Activated naive CD4-positive, alpha-beta T cell treated with anti-CD3 and anti-CD28 coated beads, Interleukin-2, amount 50 U/mL, for 72 hours (primary cell): ENCODE results near the gene NMNAT2. TPM values are rescaled to one million over a fixed set of nuclear protein-coding genes. Genes with fewer than 3 reads are reported as not detected.

ENCODE experiments used
- ATAC-seq, 2 donors: fragments of 150-1000 bp; cut with Tn5 transposase; 2 replicates each; pipeline ENCODE4 v1.10.0; 2021; ENCODE audit warnings: mild to moderate bottlenecking in 2 of 2, moderate library complexity in 2 of 2
- DNase-seq, 2 donors: peaks; one replicate each; pipeline ENCODE4 v3.0.0; 2021 to 2022; ENCODE audit warnings: low spot score in 2 of 2
- H3K27ac Mint-ChIP-seq, 2 donors: one replicate each; pipeline ENCODE4 v1.8.0; 2022; ENCODE audit warnings: mild to moderate bottlenecking in 2 of 2, mixed read lengths in 2 of 2
- H3K36me3 Mint-ChIP-seq, 2 donors: one replicate each; pipeline ENCODE4 v1.8.0; 2022; ENCODE audit warnings: mixed read lengths in 2 of 2
- H3K9me3 Mint-ChIP-seq, 2 donors: one replicate each; pipeline ENCODE4 v1.8.0; 2022; ENCODE audit warnings: mixed read lengths in 2 of 2
- total RNA-seq, 2 donors: library from RNA; stranded (reverse); gene quantifications; one replicate each; pipeline ENCODE4 v1.2.3, GENCODE V29; 2022

NMNAT2 gene
- total RNA-seq, 2 donors from 2014 or later, result not detected

DNA sequence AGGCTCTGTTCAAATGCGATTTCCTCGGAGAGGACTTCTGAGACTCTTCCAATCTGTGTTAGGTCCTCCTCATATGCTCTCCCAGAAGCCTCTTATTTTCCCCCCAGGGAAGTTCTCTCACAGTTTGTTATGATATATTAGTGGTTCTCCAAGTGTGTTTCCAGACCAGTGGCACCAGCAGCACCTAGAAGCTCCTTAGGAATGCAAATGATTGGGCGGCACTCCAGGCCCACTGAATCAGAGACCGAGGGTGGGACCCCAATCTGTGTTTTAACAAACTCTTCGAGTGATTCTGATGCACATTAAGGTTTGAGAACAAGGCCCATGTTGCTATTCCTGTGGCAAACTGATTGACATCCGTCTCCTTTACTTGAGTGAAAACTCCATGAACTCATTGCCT lies 63.0 kb downstream of the NMNAT2 start:
- no peak for ATAC-seq
- no peak overlapping the region for H3K27ac Mint-ChIP-seq
- H3K9me3 Mint-ChIP-seq, result no peaks in the 10 kb centered on the region
- no peaks in the 10 kb centered on the region for H3K36me3 Mint-ChIP-seq
- no peak for DNase-seq

DNA sequence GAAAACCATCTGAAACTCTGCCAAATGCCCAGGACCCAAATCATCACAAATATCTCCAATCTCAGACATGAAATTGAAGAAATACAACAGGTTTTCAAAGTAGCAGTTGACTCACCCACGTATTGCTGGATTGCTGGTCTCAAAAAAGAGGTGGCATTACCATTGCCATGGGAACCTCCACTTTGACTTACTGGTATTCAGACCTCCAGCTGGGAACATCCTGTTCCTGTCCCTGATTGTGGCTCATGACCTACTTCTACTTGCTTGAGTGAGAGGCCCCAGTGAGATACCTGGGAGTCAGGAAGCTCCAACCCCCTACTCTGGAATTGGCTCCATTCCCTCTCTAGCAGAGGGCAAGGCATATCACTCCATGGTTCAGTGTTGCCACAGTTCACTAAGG lies 64.6 kb downstream of the NMNAT2 start:
- ATAC-seq (no peak), DNase-seq (no peak)
- no peak overlapping the region for H3K27ac Mint-ChIP-seq
- no peaks in the 10 kb centered on the region for H3K36me3 Mint-ChIP-seq
- no peaks in the 10 kb centered on the region for H3K9me3 Mint-ChIP-seq

DNA sequence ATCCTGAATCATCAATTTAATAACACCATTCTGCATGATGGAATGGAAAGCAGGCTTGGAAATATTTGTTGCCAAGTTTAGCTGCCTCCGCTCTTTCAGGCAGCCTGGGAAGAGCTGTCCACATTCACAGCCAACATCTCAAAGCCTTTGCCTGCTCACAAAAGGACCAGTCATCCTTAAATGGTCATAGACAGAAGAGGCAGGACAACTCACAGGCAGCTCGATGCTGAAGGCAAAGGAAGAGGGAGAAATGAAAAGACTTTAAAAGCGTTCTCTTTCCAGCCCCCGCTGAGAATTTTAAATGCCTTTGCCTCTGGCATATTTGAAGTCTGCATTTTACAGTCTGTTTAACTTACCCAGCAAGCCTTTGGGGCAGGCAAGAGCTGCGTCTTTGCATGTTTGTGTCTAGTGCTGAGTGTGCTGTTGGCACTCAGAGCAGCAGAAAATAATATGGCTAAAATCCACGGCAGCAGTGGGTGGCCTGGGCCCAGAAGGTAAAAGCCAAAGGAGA lies 68.9 kb downstream of the NMNAT2 start:
- Mint-ChIP-seq H3K36me3 (no peaks in the 10 kb centered on the region), H3K27ac (no peak overlapping the region), H3K9me3 (no peaks in the 10 kb centered on the region)
- DNase-seq (no peak), ATAC-seq (no peak)

DNA sequence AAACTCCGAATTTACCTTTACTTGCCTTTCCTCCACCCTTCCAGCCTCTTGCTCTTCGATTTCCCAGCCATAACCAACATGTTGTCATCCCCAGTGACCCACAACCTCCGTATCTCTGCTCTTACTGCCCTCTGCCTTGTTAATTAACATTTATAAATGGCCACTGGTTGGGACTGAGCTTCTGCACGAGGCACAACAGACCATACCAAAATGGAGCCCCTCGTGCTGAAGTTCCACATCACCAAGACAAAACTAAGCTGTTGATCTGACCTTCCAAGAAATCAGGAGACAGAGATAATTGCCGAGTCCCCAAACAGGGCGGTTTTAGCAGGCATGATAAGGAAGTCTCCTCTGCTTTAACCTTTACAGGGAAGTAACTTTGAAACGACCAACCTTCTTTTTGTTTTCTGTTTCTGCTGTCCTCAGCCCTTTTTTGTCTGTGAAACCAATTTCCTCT lies 71.9 kb downstream of the NMNAT2 start:
- H3K36me3 Mint-ChIP-seq, result no peaks in the 10 kb centered on the region
- H3K27ac Mint-ChIP-seq, result no peak overlapping the region
- no peak for DNase-seq
- H3K9me3 Mint-ChIP-seq, result no peaks in the 10 kb centered on the region
- ATAC-seq, result no peak

DNA sequence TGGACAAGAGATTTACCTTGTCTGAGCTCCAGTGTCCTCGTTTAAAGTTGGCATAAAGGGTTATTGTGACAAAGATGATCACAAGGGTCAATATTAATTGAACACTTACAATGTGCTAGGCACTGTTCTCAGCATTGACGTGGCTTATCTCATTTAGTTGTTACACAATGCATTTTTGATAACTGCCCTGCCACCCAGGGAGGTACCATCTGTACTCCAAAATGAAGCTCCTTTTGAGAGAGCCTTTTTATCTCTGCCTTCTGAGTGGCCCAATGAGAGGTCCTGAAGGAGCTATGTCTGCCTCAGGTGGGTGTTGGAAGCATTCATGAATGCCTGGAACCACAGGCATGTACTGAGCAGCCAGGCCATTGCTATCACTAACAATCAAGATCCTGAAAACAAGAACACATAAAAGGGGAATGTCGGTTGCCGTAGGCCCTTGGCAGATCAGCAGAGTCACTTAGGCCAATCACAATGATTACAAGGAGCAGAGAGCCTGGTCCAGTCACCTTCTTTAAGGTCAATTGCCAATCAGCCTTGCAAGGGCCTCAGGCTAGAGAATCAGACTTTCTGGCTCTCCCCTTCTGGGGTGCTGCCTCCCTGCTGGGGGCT lies 78.5 kb downstream of the NMNAT2 start:
- Mint-ChIP-seq H3K9me3 (no peaks in the 10 kb centered on the region), H3K27ac (no peak overlapping the region), H3K36me3 (no peaks in the 10 kb centered on the region)
- DNase-seq, result no peak
- ATAC-seq, result no peak

DNA sequence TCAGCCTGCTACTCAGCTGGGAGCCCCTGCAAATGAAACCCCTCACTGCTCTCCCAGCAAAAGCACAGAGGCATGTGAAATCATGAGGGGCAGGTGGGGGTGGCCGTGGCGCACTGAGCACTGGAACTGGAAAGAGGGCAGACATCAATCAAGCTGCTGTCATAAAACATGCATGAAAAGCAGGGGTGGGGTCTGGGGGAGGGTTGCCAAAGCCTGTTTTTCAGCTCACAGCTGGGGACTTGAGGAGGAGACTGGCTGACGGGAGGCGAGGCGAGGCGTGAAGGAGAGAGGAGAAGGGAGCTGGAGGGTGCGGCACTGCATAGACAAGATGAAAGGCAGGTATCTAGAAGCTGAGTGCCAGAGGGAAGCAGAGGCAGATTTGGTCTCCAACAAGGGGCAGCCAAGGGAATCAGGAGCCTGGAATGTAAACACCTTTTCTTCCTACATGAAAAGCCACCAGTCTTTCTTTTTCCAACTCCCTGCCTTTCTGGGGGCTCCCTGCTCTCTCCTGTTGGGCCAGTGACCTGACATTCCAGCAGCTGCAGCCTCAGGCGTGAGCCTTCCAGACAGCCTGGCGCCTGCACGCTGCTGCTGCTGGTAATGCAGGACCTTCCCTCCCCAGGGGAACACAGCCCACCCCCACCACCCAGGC lies 87.0 kb downstream of the NMNAT2 start:
- Mint-ChIP-seq H3K36me3 (no peaks in the 10 kb centered on the region), H3K9me3 (no peaks in the 10 kb centered on the region), H3K27ac (no peak overlapping the region)
- ATAC-seq (no peak), DNase-seq (no peak)

DNA sequence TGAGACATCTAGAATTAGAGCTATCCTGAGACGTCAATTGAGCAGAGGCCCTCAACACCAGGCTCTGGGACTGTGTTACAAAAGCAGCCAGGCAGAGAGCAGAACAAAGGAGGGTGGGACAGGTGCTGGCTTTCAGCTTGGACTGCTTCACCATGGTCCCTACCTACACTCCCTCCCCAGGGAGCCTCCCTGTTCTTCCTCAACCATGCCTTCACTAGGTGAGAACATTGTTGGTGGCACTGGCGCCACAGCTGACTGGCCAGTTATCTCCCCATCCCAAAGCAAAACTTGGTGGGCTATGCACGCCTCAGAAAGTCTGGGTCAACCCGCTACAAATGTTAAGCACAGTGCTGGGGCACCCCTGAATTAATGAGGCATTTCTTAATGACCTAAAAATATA lies 87.8 kb downstream of the NMNAT2 start:
- no peak overlapping the region for H3K27ac Mint-ChIP-seq
- no peaks in the 10 kb centered on the region for H3K36me3 Mint-ChIP-seq
- no peaks in the 10 kb centered on the region for H3K9me3 Mint-ChIP-seq
- DNase-seq, result no peak
- no peak for ATAC-seq

DNA sequence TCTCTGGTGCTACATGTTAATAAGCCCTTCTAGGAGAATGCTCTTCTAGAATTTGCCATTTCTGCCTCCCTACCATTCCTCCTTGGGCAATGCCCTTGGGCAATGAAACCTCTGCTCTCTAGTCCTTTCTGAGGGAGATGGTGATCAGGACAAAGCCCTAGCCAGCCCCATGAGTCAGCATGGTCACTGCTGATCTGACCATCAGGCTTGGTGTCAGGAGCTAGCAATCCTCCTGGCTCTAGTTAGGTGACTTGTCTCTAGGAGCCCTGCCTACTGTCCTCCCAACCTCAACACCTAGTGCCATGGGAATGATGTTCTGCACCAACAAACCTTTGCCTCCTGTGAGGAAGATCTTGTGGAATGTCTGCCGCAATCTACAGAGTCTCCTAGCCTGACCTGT lies 89.8 kb downstream of the NMNAT2 start:
- no peak for DNase-seq
- no peak for ATAC-seq
- Mint-ChIP-seq H3K9me3 (no peaks in the 10 kb centered on the region), H3K36me3 (no peaks in the 10 kb centered on the region), H3K27ac (no peak overlapping the region)

DNA sequence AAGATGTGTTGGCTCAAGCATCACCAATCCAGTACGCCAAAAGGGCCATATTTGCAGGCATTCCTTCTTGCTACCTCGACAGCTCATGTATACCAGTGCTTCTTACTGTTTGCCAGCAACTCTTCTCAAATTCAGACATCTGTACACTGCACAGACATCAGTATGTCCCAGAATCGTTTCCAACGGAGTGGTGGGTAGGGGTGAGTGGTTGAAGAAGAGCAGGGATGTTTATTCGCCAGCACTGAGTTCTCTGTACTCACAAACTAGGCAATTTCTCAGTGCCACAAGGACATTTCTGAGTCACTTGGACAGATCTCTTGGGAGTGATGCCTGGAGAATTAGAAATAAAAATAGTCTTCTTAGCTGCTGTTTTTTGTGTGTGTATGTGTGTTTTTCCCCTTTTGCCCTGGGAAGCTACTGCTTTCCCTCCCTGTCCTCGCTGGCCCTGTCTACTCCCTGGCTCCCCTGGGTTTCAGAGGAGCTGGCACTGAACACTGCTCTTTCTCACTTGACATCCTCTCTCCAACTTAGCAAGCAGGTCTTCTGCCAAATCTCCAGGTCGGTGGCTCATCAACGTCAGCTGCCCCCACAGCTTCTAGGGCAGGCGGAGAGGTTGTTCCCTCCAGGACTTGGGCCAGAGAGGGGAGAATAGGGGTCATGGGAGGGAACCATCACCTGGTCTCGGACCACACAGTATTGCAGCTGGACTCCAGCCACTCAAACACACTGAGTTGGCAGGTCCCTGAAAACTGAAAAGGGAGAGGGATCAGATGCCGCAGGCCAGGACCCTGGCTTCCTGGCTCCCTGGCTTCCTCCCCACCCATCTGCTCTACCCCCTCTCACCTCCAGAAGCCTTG lies 90.5 kb downstream of the NMNAT2 start:
- no peak overlapping the region for H3K27ac Mint-ChIP-seq
- no peaks in the 10 kb centered on the region for H3K9me3 Mint-ChIP-seq
- ATAC-seq, result no peak
- H3K36me3 Mint-ChIP-seq, result no peaks in the 10 kb centered on the region
- DNase-seq, result no peak

DNA sequence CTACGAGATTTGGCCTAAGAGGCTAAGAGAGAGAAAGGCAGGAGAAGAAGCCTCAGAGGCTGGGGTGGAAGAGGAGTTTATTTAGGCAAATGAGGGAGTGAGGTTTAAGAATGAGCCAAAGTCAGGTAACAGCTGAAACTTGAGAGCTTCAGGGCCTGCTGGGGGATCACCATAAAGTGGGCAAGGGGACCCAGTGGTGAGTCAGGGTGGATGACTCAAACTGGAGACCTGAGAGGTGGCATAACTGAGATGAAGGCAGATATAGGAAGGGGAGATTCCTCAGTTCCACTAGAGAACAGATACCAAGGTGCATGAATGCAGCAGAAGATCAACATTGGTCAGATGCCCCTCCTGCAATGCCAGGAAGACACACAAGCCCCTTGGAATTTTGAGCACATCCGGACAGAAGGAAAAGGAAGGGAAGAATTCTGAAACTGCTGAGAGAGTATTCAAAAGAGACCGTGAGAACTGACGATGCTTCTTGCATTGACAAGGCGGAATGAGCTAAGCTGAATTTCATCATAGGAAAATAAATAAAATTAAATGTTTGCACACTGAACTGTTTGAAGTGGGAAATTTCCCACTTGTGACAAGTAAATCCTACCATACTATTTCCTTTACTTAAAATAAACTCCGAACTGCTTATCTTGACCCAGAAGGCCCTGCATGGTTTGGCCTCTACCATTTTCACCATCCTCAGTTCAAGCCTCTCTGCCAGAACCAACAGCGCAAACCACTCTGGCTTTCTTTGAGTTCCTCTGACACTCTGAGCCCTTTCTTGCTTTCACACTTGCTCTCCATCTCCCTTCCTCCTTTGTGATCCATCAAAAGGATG lies 94.1 kb downstream of the NMNAT2 start:
- Mint-ChIP-seq H3K27ac (no peak overlapping the region), H3K36me3 (no peaks in the 10 kb centered on the region), H3K9me3 (no peaks in the 10 kb centered on the region)
- no peak for DNase-seq
- peak; percentile 40 to 67 for ATAC-seq

DNA sequence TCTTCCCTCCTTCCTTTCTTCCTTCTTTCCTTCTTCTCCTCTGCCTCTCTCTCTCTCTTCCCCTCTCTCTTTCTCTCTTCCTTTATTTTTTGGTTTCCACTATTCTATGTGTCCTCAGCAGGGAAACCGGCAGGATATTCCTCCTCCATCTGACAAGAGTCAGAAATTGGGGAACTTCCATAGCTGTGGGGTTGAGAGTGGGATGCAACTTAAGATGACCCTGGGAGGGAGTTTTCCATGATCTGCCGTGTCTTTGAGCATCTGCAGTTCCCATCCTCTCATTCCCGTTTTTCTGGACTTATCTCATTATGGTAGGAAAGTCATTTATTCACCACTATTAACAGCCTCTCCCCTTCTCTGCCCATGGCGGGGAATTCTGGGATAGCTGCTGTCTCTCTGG lies 98.6 kb downstream of the NMNAT2 start:
- no peak for DNase-seq
- ATAC-seq, result no peak

DNA sequence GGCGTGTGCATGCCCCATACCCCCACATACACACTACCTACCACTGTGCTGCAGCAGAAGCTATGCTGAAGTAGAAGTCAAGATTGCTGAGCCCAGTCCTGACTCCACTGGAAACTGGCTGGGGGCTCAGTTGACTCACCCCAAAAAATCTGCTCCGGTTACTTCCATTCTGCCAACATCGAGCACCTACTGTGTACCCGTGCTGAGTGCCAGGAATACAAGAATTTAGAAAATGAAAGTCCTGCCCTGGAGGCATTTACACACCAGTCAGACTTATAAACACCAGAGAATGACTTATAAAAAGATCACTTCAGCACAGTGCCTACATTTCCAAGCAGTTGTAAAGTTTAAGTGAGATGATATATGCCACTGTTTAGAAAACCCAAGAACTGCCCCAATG lies 99.1 kb downstream of the NMNAT2 start:
- H3K27ac Mint-ChIP-seq, result no peak overlapping the region
- no peak for ATAC-seq
- H3K9me3 Mint-ChIP-seq, result no peaks in the 10 kb centered on the region
- H3K36me3 Mint-ChIP-seq, result no peaks in the 10 kb centered on the region
- no peak for DNase-seq

More for the DNA sequence above, 98.6 kb downstream of the NMNAT2 start:
- Mint-ChIP-seq H3K9me3 (no peaks in the 10 kb centered on the region), H3K27ac (peak overlapping the region in 1 of 2 donors; percentile 38), H3K36me3 (no peaks in the 10 kb centered on the region)

DNA sequence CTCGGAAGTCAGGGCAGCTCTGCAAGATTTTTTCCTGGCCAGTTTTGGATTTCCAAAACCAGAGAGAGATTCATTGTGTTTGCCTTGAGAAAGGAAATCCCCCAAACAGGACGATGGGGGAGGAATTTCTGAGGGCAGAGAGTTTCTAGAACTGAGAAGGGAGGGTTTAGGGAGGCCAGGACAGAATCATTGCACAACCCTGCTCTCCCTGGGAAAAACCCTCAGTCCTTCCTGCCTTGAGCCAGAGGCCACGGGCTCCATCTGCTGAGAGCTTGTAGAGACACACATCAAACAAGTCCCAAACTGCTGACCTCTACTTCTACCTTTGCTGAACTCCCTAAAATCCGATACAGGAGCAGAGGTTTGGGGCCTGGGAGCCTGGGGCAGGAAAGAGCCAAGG lies 99.7 kb downstream of the NMNAT2 start:
- ATAC-seq (no peak), DNase-seq (no peak)
- no peaks in the 10 kb centered on the region for H3K9me3 Mint-ChIP-seq
- H3K36me3 Mint-ChIP-seq, result no peaks in the 10 kb centered on the region
- no peak overlapping the region for H3K27ac Mint-ChIP-seq

DNA sequence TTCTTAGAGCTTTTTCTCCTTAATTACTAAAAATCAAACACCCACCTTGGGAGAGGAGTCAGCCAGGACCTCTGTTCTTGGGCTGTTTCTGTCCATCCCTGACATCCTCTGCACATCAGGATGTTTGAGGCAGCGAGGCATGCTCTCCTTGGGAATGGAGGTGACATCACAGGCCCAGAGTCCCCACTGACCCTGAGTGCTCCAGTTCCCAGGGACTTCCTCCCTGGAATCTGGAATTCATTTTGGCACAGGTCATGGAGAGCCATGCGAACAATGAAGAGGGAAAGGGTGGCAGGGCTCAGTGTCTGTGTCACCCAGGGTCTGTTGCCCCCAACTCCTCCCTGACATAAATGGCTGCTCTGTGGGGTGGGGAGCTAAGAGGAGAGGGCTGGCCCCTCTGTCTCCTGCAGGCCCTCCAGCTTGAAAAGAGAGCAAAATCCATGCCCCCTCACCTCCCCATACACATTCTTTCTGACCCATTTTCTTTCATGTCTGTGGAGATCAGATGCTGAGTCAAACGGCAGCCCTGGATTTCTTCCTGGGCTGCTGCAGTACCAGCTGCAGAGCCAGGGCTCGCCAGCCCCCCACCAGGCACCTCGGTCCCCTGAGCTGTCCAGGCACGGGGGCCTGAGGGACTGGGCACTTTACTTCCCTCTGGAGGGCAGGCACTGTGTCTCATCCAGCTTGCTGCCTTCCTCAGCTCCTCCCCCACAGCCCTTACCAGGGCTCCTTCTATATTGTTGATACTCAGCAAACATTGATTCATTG lies 102.0 kb downstream of the NMNAT2 start:
- no peak overlapping the region for H3K27ac Mint-ChIP-seq
- DNase-seq (no peak), ATAC-seq (no peak)
- H3K9me3 Mint-ChIP-seq, result no peaks in the 10 kb centered on the region
- no peaks in the 10 kb centered on the region for H3K36me3 Mint-ChIP-seq

DNA sequence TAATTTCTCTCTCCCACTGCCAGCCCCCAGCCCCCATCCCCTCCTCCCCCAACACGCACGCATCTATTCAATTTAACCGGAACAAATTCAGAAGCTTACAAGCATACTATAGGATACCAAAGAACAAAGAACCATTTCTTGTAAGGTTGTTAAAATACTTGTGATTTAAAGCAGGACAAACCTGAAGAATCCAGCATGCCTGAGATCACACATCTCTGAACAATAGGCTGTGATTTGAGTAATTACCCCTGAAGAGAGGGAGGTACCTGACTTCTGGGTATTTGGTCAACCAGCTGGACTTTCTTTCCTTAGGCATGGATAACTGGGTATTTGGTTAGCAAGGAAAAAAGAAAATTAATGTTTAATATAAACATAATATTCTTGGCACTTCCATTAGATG lies 105.1 kb downstream of the NMNAT2 start:
- ATAC-seq (no peak), DNase-seq (no peak)
- no peaks in the 10 kb centered on the region for H3K9me3 Mint-ChIP-seq
- H3K36me3 Mint-ChIP-seq, result no peaks in the 10 kb centered on the region
- no peak overlapping the region for H3K27ac Mint-ChIP-seq
